GM12801 (cell line): ENCODE results near the gene ACKR3.

Experiments used
- CTCF ChIP-seq: IDR thresholded peaks from one replicate; pipeline ENCODE4 v1.5.1; 2011; ENCODE audit warnings: control low read depth; ENCODE audit not compliant: insufficient read length; ENCODE audit errors: extremely low read depth

The ACKR3 gene

GRCh38 chr2:236550290-236550689, 19.3 kb upstream of the ACKR3 start:
- TF ChIP-seq CTCF = no peak

GRCh38 chr2:236550701-236551465, 18.7 kb upstream of the ACKR3 start:
- TF ChIP-seq CTCF = no peak

- no peak for TF ChIP-seq CTCF
These were observed 18.0 kb upstream of the ACKR3 start for GRCh38 chr2:236551471-236552211.

- no peak for TF ChIP-seq CTCF
These were observed 17.4 kb upstream of the ACKR3 start for GRCh38 chr2:236552212-236552542.

- no peak for TF ChIP-seq CTCF
These were observed 16.9 kb upstream of the ACKR3 start for GRCh38 chr2:236552581-236553363.

- TF ChIP-seq CTCF = no peak
These were observed 16.1 kb upstream of the ACKR3 start for GRCh38 chr2:236553522-236553921.

GRCh38 chr2:236554629-236555282, 14.9 kb upstream of the ACKR3 start:
- no peak for TF ChIP-seq CTCF
